ENCODE data around the gene MAN2B2.

The MAN2B2 gene

GRCh38 chr4:6546681-6547447 is 28.1 kb upstream of the MAN2B2 start:
- peak; percentile 74 for DNase-seq (ENCODE audit: low spot score)

- peak; percentile 61 for DNase-seq (ENCODE audit: low spot score)
These were observed 26.6 kb upstream of the MAN2B2 start for GRCh38 chr4:6548201-6548881.

GRCh38 chr4:6548882-6549230 is 26.1 kb upstream of the MAN2B2 start:
- DNase-seq (ENCODE audit: low spot score) = no peak

GRCh38 chr4:6549445-6549844 is 25.5 kb upstream of the MAN2B2 start:
- DNase-seq (ENCODE audit: low spot score) = no peak

- no peak for DNase-seq (ENCODE audit: low spot score)
These were observed 24.9 kb upstream of the MAN2B2 start for GRCh38 chr4:6549890-6550620.

GRCh38 chr4:6550821-6551220 is 24.2 kb upstream of the MAN2B2 start:
- DNase-seq (ENCODE audit: low spot score) = no peak

GRCh38 chr4:6551660-6552059 is 23.3 kb upstream of the MAN2B2 start:
- no peak for DNase-seq (ENCODE audit: low spot score)

- no peak for DNase-seq (ENCODE audit: low spot score)
These were observed 19.5 kb upstream of the MAN2B2 start for GRCh38 chr4:6555519-6555918.

GRCh38 chr4:6556263-6556662 is 18.7 kb upstream of the MAN2B2 start:
- DNase-seq (ENCODE audit: low spot score) = no peak

GRCh38 chr4:6557185-6557584 is 17.8 kb upstream of the MAN2B2 start:
- no peak for DNase-seq (ENCODE audit: low spot score)

GRCh38 chr4:6557856-6558255 is 17.1 kb upstream of the MAN2B2 start:
- no peak for DNase-seq (ENCODE audit: low spot score)

- DNase-seq (ENCODE audit: low spot score) = peak; percentile 66
These were observed 14.4 kb upstream of the MAN2B2 start for GRCh38 chr4:6560416-6561172.

- peak; percentile 19 for DNase-seq (ENCODE audit: low spot score)
These were observed 13.8 kb upstream of the MAN2B2 start for GRCh38 chr4:6561173-6561516.

- no peak for DNase-seq (ENCODE audit: low spot score)
These were observed 13.2 kb upstream of the MAN2B2 start for GRCh38 chr4:6561706-6562371.

GRCh38 chr4:6562931-6563901 is 11.8 kb upstream of the MAN2B2 start:
- DNase-seq (ENCODE audit: low spot score) = peak; percentile 64

- no peak for DNase-seq (ENCODE audit: low spot score)
These were observed 10.9 kb upstream of the MAN2B2 start for GRCh38 chr4:6563935-6564645.

- DNase-seq (ENCODE audit: low spot score) = no peak
These were observed 9.1 kb upstream of the MAN2B2 start for GRCh38 chr4:6565691-6566390.

GRCh38 chr4:6566391-6567190 is 8.4 kb upstream of the MAN2B2 start:
- DNase-seq (ENCODE audit: low spot score) = no peak

GRCh38 chr4:6567218-6567617 is 7.8 kb upstream of the MAN2B2 start:
- no peak for DNase-seq (ENCODE audit: low spot score)

All from AG08395 (cell line).